Neural progenitor cell (in vitro differentiated cells): Measurements from ENCODE around the gene COLEC11. TPM values are rescaled to one million over a fixed set of nuclear protein-coding genes. Genes with fewer than 3 reads are reported as not detected.
"Not testable (repeated sequence)": the region's sequence is repeated elsewhere in the genome, so short reads cannot be mapped to it uniquely, and the experiment has no call there.

Experiments
- DNase-seq: peaks from one replicate; pipeline ENCODE4 v3.0.0-alpha.2; 2016; ENCODE audit warnings: low spot score
- H2AFZ ChIP-seq: fragments of 200-600 bp; sonication (generic); replicated peaks from 2 replicates; pipeline ENCODE4 v1.6.1; 2016; ENCODE audit warnings: antibody characterized with exemption
- H3F3A ChIP-seq: fragments of 200-600 bp; sonication (generic); 2 replicates; pipeline ENCODE4 v1.6.1; 2016; ENCODE audit warnings: antibody characterized with exemption, low read depth
- H3K27ac ChIP-seq: fragments of 200-600 bp; sonication (generic); 2 replicates; pipeline ENCODE4 v1.5.1; 2016; ENCODE audit warnings: mild to moderate bottlenecking
- H3K27me3 ChIP-seq: fragments of 200-600 bp; sonication (generic); 2 replicates; pipeline ENCODE4 v1.6.1; 2016; ENCODE audit warnings: mild to moderate bottlenecking, moderate library complexity
- H3K36me3 ChIP-seq: fragments of 200-600 bp; sonication (generic); 2 replicates; pipeline ENCODE4 v1.5.1; 2016
- H3K4me1 ChIP-seq: fragments of 200-600 bp; sonication (generic); 2 replicates; pipeline ENCODE4 v1.6.1; 2016; ENCODE audit warnings: mixed run types
- H3K4me2 ChIP-seq: fragments of 200-600 bp; sonication (generic); 2 replicates; pipeline ENCODE4 v1.6.1; 2016
- H3K4me3 ChIP-seq: fragments of 200-600 bp; sonication (generic); 2 replicates; pipeline ENCODE4 v1.5.1; 2016
- H3K79me2 ChIP-seq: fragments of 200-600 bp; sonication (generic); 2 replicates; pipeline ENCODE4 v1.6.1; 2016; ENCODE audit warnings: low read depth
- H3K9ac ChIP-seq: fragments of 200-600 bp; sonication (generic); 2 replicates; pipeline ENCODE4 v1.6.1; 2016
- H3K9me3 ChIP-seq: fragments of 200-600 bp; sonication (generic); 2 replicates; pipeline ENCODE4 v1.5.1; 2016; ENCODE audit warnings: low read depth
- H4K20me1 ChIP-seq: fragments of 200-600 bp; sonication (generic); 2 replicates; pipeline ENCODE4 v1.6.1; 2016; ENCODE audit warnings: low read depth
- H3K27ac Mint-ChIP-seq: 3 replicates; pipeline ENCODE4 v1.8.0; 2021; ENCODE audit warnings: mixed read lengths
- H3K27me3 Mint-ChIP-seq: 2 replicates; pipeline ENCODE4 v1.8.0; 2022; ENCODE audit warnings: low read depth, mild to moderate bottlenecking, inconsistent platforms, moderate library complexity, mixed read lengths; ENCODE audit not compliant: insufficient read depth
- H3K36me3 Mint-ChIP-seq: 3 replicates; pipeline ENCODE4 v1.8.0; 2021; ENCODE audit warnings: mixed read lengths
- H3K4me1 Mint-ChIP-seq: 3 replicates; pipeline ENCODE4 v1.8.0; 2021; ENCODE audit warnings: mixed read lengths
- H3K4me3 Mint-ChIP-seq: 3 replicates; pipeline ENCODE4 v1.8.0; 2021; ENCODE audit warnings: mild to moderate bottlenecking, moderate library complexity, mixed read lengths
- H3K9me3 Mint-ChIP-seq: 3 replicates; pipeline ENCODE4 v1.8.0; 2020; ENCODE audit warnings: mixed read lengths
- CTCF ChIP-seq: fragments of 200-600 bp; sonication (generic); IDR thresholded peaks from 2 replicates; pipeline ENCODE4 v1.5.1; 2017; ENCODE audit warnings: antibody characterized with exemption, mild to moderate bottlenecking
- EZH2 ChIP-seq: fragments of 200-600 bp; sonication (generic); IDR thresholded peaks from 2 replicates; pipeline ENCODE4 v1.6.1; 2017; ENCODE audit warnings: antibody characterized with exemption, mild to moderate bottlenecking, moderate library complexity
- EZH2phosphoT487 ChIP-seq: fragments of 200-600 bp; sonication (generic); IDR thresholded peaks from 2 replicates; pipeline ENCODE4 v1.6.1; 2017; ENCODE audit warnings: antibody characterized with exemption
- total RNA-seq: library from RNA; depleted of rRNA; stranded (reverse); fragments of >200 nt; gene quantifications from 2 replicates; pipeline ENCODE4 v1.2.3, GENCODE V29; 2015; ENCODE audit warnings: low replicate concordance

COLEC11 gene
- total RNA-seq, 1 donor from 2014 or later, result not detected

DNA sequence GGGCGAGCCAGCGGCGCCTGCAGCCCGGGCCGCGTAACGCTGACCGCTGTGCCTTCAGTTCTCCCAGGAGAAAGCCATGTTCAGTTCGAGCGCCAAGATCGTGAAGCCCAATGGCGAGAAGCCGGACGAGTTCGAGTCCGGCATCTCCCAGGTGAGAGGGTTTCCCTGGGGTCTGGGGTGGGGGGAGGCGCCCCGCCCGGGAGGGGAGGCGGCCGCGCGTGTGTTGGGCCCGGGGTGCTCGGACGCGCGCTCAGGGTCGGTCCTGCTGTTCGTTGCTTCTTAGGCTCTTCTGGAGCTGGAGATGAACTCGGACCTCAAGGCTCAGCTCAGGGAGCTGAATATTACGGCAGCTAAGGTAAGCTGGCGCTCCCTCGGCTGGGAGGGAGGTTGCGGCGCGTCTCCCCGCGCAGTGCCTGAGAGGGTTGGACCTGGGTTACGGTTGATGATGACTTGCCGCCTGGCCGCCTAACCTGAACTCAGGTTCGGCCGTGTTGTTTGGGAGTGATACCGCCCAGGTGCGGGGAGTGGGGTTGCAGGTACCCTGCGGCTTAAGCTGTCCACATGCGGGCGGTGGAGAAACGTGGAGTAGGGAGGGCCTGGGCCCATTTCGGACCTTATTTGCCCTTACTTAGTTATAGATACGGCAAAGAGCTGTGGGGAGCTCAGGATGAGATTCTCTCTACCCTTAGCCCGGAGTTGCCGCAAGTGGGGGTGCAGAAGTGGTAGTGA is 19.2 kb upstream of the COLEC11 start:
- H3K79me2 ChIP-seq, result peaks cover 56% of the 10 kb centered on the region
- H2AFZ ChIP-seq, result peak overlapping the region; percentile 55
- DNase-seq, result no peak
- peak overlapping the region; percentile 81 for H3K4me2 ChIP-seq
- H3K9ac ChIP-seq, result peak overlapping the region; percentile 100
- peaks cover 39% of the 10 kb centered on the region for H3K36me3 ChIP-seq
- H3K27ac ChIP-seq, result peak overlapping the region; percentile 98
- H4K20me1 ChIP-seq, result peaks cover 55% of the 10 kb centered on the region
- no peaks in the 10 kb centered on the region for H3K27me3 ChIP-seq
- peaks cover 39% of the 10 kb centered on the region for H3F3A ChIP-seq
- Mint-ChIP-seq H3K4me1 (peaks cover 35% of the 10 kb centered on the region), H3K4me3 (peak overlapping the region; percentile 96), H3K36me3 (peaks cover 36% of the 10 kb centered on the region), H3K27me3 (no peaks in the 10 kb centered on the region), H3K27ac (peak overlapping the region; percentile 96), H3K9me3 (no peaks in the 10 kb centered on the region)
- peaks cover 19% of the 10 kb centered on the region for H3K4me1 ChIP-seq
- TF ChIP-seq CTCF, result no peak
- no peak for TF ChIP-seq EZH2
- TF ChIP-seq EZH2phosphoT487, result no peak
- peak overlapping the region; percentile 97 for H3K4me3 ChIP-seq
- no peaks in the 10 kb centered on the region for H3K9me3 ChIP-seq

DNA sequence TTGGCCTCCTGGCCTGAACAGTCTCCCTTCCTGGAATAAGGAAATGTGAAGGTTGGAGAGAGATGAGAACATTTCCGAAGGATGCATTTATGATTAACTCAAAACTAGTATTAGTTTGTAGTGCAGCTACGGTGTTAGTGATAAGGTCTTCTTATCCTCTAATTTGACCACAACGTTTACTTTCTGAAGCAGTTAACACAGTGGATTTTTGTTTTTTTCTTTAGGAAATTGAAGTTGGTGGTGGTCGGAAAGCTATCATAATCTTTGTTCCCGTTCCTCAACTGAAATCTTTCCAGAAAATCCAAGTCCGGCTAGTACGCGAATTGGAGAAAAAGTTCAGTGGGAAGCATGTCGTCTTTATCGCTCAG is 18.7 kb upstream of the COLEC11 start:
- H3K79me2 ChIP-seq, result peaks cover 62% of the 10 kb centered on the region
- H3K36me3 Mint-ChIP-seq, result peaks cover 40% of the 10 kb centered on the region
- not testable (repeated sequence) for H3K9me3 Mint-ChIP-seq, DNase-seq, H3K27me3 Mint-ChIP-seq, H3K27me3 ChIP-seq, H3K27ac ChIP-seq, H2AFZ ChIP-seq, H3K9me3 ChIP-seq
- peak overlapping the region; percentile 96 for H3K4me3 Mint-ChIP-seq
- H4K20me1 ChIP-seq, result peaks cover 60% of the 10 kb centered on the region
- peaks cover 39% of the 10 kb centered on the region for H3K36me3 ChIP-seq
- H3K27ac Mint-ChIP-seq, result peak overlapping the region; percentile 96
- H3F3A ChIP-seq, result peaks cover 44% of the 10 kb centered on the region
- H3K4me1 ChIP-seq, result peaks cover 19% of the 10 kb centered on the region
- H3K4me2 ChIP-seq, result peak overlapping the region; percentile 81
- H3K4me1 Mint-ChIP-seq, result peaks cover 35% of the 10 kb centered on the region
- peak overlapping the region; percentile 100 for H3K9ac ChIP-seq
- H3K4me3 ChIP-seq, result peak overlapping the region; percentile 97

DNA sequence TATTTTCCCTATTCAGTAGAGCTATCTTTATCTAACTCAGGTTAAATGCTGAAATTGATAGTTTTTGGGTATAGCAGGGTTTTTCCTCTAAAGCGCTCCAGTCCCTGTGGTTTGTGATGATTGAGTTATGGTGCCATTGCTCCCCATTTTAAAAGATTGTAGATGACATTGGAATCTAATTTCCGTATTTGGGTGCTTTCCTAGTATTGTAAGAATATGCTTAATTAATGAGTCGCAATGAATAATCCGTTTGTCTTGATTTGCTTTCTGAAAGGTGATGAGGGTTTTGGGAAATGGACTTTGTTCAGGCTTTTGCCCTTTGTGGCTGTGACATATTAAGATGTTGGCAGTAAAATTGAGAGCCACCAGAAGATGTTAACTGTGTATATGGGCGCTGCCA is 15.9 kb upstream of the COLEC11 start:
- H3K36me3 Mint-ChIP-seq, result peaks cover 48% of the 10 kb centered on the region
- Histone ChIP-seq H4K20me1 (peaks cover 74% of the 10 kb centered on the region), H3K4me3 (peak overlapping the region; percentile 97), H2AFZ (no peak overlapping the region), H3K4me1 (peaks cover 19% of the 10 kb centered on the region), H3F3A (peaks cover 69% of the 10 kb centered on the region), H3K27me3 (no peaks in the 10 kb centered on the region), H3K36me3 (peaks cover 46% of the 10 kb centered on the region), H3K27ac (no peak overlapping the region), H3K4me2 (peak overlapping the region; percentile 81), H3K9me3 (no peaks in the 10 kb centered on the region), H3K79me2 (peaks cover 63% of the 10 kb centered on the region), H3K9ac (peak overlapping the region; percentile 100)
- no peaks in the 10 kb centered on the region for H3K9me3 Mint-ChIP-seq
- no peak overlapping the region for H3K4me3 Mint-ChIP-seq
- DNase-seq, result no peak
- peaks cover 35% of the 10 kb centered on the region for H3K4me1 Mint-ChIP-seq
- no peak overlapping the region for H3K27ac Mint-ChIP-seq
- H3K27me3 Mint-ChIP-seq, result no peaks in the 10 kb centered on the region
- no peak for TF ChIP-seq EZH2
- TF ChIP-seq EZH2phosphoT487, result no peak
- TF ChIP-seq CTCF, result no peak

DNA sequence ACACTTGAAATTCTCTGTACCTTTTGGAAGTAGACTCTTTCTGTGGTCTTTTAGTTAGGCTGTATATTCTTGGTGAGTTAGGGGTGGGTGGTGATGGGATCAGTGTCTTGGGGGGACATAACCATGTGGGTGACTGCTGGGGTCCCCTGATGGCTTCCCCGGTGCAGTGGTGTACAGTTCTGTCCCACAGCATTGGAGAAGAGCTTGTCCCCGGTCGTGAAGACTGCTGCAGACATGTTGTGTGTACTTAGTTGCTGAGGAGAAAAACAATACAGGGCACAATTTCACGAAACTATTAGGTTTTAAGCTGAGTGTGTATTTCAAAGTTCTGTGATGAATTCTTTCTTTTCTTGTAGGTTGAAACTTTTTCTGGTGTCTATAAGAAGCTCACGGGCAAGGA is 14.5 kb upstream of the COLEC11 start:
- H3K36me3 Mint-ChIP-seq, result peaks cover 51% of the 10 kb centered on the region
- TF ChIP-seq EZH2 (no peak), CTCF (no peak), EZH2phosphoT487 (no peak)
- H3K27ac Mint-ChIP-seq, result no peak overlapping the region
- Histone ChIP-seq H3K4me1 (peaks cover 19% of the 10 kb centered on the region), H3K27ac (no peak overlapping the region), H3K4me2 (no peak overlapping the region), H3K79me2 (peaks cover 60% of the 10 kb centered on the region), H3K9me3 (no peaks in the 10 kb centered on the region), H2AFZ (no peak overlapping the region), H4K20me1 (peaks cover 72% of the 10 kb centered on the region), H3K36me3 (peaks cover 46% of the 10 kb centered on the region), H3K4me3 (no peak overlapping the region), H3F3A (peaks cover 70% of the 10 kb centered on the region), H3K9ac (no peak overlapping the region), H3K27me3 (no peaks in the 10 kb centered on the region)
- no peaks in the 10 kb centered on the region for H3K27me3 Mint-ChIP-seq
- no peak for DNase-seq
- peaks cover 35% of the 10 kb centered on the region for H3K4me1 Mint-ChIP-seq
- H3K4me3 Mint-ChIP-seq, result no peak overlapping the region
- H3K9me3 Mint-ChIP-seq, result no peaks in the 10 kb centered on the region
